Measurements from ENCODE around the gene FDCSP.
"Not testable (repeated sequence)": the region's sequence is repeated elsewhere in the genome, so short reads cannot be mapped to it uniquely, and the experiment has no call there.

Gene FDCSP

GRCh38 chr4:70236125-70236524 lies 10.2 kb downstream of the FDCSP start:
- H3K4me3 ChIP-seq (ENCODE audit: low read depth, low read length), result no peak overlapping the region
- H3K9me3 ChIP-seq (ENCODE audit: severe bottlenecking), result no peaks in the 10 kb centered on the region
- H3K36me3 ChIP-seq, result no peaks in the 10 kb centered on the region
- H3K27ac ChIP-seq, result no peak overlapping the region
- TF ChIP-seq, protein P1, sequence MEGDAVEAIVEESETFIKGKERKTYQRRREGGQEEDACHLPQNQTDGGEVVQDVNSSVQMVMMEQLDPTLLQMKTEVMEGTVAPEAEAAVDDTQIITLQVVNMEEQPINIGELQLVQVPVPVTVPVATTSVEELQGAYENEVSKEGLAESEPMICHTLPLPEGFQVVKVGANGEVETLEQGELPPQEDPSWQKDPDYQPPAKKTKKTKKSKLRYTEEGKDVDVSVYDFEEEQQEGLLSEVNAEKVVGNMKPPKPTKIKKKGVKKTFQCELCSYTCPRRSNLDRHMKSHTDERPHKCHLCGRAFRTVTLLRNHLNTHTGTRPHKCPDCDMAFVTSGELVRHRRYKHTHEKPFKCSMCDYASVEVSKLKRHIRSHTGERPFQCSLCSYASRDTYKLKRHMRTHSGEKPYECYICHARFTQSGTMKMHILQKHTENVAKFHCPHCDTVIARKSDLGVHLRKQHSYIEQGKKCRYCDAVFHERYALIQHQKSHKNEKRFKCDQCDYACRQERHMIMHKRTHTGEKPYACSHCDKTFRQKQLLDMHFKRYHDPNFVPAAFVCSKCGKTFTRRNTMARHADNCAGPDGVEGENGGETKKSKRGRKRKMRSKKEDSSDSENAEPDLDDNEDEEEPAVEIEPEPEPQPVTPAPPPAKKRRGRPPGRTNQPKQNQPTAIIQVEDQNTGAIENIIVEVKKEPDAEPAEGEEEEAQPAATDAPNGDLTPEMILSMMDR (IDR thresholded peaks at IDR 0.05; ENCODE audit: low read depth, low read length), result no peak
- no peak for DNase-seq
- H3K27me3 ChIP-seq (ENCODE audit: insufficient read depth, low read depth, severe bottlenecking), result no peaks in the 10 kb centered on the region

DNA sequence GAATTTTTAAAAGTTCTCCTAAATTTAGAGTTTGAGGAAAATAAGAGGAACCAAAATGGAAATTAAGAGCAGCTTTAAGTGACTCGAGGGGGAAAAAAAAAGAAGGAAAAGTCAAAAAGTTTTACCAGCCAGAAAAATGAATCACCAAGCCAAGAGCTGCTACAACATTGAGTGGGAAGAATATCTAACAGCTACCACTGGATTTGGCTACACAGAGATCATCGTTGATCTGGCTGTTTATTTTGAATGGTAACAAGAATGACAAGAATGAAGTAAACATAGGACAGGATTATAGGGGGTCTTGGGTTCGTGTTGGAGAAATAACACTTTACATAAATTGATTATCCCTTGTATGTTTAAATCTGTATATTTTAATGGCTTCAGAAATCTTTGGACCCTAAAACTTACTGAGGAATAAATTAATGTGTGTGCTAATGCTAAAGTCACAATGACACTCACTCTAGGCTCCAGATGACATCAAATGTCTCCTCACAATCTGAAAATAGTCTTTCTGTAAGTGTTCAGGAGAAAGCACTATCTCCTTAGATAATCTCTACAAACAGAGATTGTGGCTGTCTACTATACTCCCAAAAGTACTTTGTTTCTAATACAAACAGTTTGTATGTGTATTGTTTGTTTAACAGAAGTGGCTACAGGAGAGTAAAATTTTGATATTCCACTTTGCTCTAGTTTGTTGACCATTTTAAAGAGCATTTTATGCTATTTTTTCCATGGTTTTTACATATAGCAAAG lies 13.4 kb downstream of the FDCSP start:
- no peak for DNase-seq
- no peaks in the 10 kb centered on the region for H3K9me3 ChIP-seq (ENCODE audit: severe bottlenecking)
- H3K27ac ChIP-seq, result no peak overlapping the region
- no peak overlapping the region for H3K4me3 ChIP-seq (ENCODE audit: low read depth, low read length)
- H3K27me3 ChIP-seq (ENCODE audit: insufficient read depth, low read depth, severe bottlenecking), result no peaks in the 10 kb centered on the region
- no peaks in the 10 kb centered on the region for H3K36me3 ChIP-seq
- TF ChIP-seq, protein P1 (IDR thresholded peaks at IDR 0.05; ENCODE audit: low read depth, low read length), result no peak

DNA sequence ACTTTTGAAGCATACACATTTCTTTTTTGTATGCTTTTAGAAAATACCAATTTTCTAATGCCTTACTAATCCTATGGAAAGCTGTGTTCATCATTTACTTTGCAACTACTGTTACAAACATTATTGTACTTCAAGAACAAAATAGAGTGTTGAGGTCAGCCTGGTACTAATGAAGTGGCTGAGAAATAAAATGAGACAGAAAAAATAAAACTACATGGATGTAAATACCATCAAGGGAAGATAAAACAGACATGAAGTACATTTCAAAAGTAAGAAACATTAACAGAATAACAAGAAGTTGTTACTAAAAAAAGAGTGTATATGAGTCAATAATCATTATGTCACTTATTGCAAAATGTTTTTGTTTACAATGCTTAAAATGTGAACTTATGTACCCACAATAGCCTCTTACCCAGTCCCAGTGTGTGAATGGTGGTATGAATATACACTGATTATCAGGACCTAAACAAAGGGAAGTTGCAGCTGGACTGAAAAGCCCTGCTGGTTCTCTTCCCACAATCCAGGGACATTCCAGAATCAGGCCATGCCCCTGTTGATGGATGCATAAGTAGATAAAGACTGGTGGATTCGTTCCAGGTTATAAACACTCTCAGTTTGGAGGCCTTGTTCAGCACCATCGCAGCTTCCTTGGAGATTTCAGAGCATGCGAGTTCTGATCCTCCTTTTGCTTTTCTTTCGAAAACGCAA lies 14.1 kb downstream of the FDCSP start:
- Histone ChIP-seq H3K36me3 (no peaks in the 10 kb centered on the region), H3K4me3 (ENCODE audit: low read depth, low read length) (no peak overlapping the region), H3K27ac (no peak overlapping the region), H3K27me3 (ENCODE audit: insufficient read depth, low read depth, severe bottlenecking) (no peaks in the 10 kb centered on the region), H3K9me3 (ENCODE audit: severe bottlenecking) (no peaks in the 10 kb centered on the region)
- TF ChIP-seq, protein P1 (IDR thresholded peaks at IDR 0.05; ENCODE audit: low read depth, low read length), result no peak
- DNase-seq, result no peak

DNA sequence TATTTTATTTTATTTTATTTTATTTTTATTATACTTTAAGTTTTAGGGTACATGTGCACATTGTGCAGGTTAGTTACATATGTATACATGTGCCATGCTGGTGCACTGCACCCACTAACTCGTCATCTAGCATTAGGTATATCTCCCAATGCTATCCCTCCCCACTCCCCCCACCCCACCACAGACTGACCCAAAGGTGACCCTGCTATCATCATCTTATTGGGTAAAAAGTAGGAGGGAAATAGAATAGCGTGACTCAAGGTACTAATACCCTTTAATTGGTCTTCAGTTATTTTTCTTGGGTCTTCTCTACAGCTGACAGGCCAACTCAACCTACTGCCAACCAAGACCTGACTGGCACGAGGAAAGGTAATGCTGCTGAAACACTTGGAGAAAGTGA lies 16.4 kb downstream of the FDCSP start, which contains the start of gene CSN3:
CSN3 (plus strand) TSS at position 301 of the 400 bp plus-strand sequence. CDS start 2,223 bp downstream, outside the sequence.
- H3K4me3 ChIP-seq (ENCODE audit: low read depth, low read length); H3K27ac ChIP-seq; H3K36me3 ChIP-seq; H3K9me3 ChIP-seq (ENCODE audit: severe bottlenecking); H3K27me3 ChIP-seq (ENCODE audit: insufficient read depth, low read depth, severe bottlenecking); DNase-seq: not testable (repeated sequence)

GRCh38 chr4:70243091-70243490 lies 17.2 kb downstream of the FDCSP start:
- Histone ChIP-seq H3K36me3 (no peaks in the 10 kb centered on the region), H3K4me3 (ENCODE audit: low read depth, low read length) (no peak overlapping the region), H3K27ac (no peak overlapping the region), H3K27me3 (ENCODE audit: insufficient read depth, low read depth, severe bottlenecking) (no peaks in the 10 kb centered on the region), H3K9me3 (ENCODE audit: severe bottlenecking) (no peaks in the 10 kb centered on the region)
- no peak for DNase-seq
- TF ChIP-seq, protein P1 (IDR thresholded peaks at IDR 0.05; ENCODE audit: low read depth, low read length), result no peak

DNA sequence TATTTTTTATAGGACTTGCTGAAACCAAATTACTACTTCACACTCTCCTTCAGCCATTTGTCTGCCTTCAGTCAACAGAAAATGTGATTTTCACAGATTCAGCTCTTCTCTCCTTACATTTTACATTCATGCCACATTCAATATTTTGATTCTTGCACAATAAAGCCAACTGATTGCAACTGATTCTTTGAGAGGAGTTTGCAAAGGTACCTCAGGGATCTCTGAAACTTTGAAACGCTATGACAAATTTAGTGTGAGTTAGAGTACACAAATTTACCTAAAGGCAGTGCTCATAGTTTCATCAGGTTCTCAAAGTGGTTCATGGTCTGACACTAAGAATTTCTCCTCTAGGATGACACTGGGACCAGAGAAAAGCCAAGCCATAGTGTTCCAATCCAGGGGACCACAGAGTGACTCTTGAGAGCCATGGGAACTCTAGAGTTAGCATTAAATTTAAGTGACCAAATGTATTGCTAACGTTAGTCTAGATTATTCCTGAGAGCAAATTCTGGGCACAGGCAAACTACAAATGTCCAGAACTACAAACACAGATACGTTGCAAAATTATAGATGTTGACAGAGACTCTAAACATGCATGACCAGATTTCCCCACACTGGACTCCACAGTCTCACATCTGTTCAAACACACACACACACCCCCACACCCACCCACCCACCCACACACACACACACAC lies 25.5 kb downstream of the FDCSP start:
- Histone ChIP-seq H3K27me3 (ENCODE audit: insufficient read depth, low read depth, severe bottlenecking) (no peaks in the 10 kb centered on the region), H3K9me3 (ENCODE audit: severe bottlenecking) (no peaks in the 10 kb centered on the region), H3K36me3 (no peaks in the 10 kb centered on the region), H3K4me3 (ENCODE audit: low read depth, low read length) (no peak overlapping the region), H3K27ac (no peak overlapping the region)
- TF ChIP-seq, protein P1 (IDR thresholded peaks at IDR 0.05; ENCODE audit: low read depth, low read length), result no peak
- DNase-seq, result no peak
